ENCODE results near the gene F12.

Gene F12

DNA sequence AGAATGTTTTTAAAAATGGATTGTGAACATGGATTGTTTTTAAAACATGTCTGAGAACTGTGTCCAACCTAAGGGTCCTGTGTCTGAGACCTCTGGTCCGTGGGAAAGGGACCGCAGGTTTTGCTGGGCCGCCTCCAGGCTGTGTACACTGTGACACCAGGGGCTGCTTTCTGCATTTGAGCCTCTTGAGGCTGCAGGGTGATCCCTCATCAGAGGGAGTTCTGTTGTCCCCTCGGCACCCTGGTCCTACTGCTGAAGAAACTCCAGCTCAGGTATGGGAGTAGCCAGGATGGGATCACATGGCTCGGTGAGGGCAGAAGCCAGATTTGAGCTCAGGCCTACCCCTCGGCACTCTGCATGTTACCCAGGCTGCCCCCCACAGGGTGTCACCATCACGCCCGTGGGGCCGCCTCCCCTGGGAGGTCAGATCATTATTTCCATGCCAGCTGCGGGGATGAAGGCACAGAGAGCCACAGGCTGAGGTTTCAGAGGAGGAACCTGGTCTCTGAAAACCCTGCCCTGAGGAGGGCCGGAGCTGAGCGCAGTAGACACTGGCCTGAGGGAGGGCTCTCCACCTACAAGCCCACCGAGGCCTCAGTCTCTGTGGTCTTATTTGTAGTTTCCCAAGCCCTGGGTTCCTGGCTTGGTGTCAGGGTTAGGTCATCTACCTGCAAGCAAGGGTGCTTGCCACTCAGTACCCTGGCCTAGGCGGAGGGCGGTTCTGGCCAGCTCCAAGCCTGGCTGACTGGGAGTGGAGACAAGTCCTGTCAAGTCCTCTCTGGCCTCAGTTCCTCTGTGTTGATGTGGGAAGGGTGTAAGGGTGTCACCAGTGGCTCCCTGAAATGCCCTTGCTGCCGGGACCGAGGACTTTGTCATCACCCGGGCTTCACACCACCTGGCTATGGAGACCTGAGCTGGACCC, 40.0 kb upstream of the F12 start:
- no peak overlapping the region for H3K4me3 Mint-ChIP-seq
- H3K9me3 Mint-ChIP-seq, result no peaks in the 10 kb centered on the region
- H3K4me1 Mint-ChIP-seq, result peaks cover 53% of the 10 kb centered on the region
- no peak overlapping the region for H3K27ac Mint-ChIP-seq
- H3K36me3 Mint-ChIP-seq, result peaks cover 68% of the 10 kb centered on the region
- DNase-seq (ENCODE audit: low spot score in 2 of 2) (no peak), ATAC-seq (no peak)

DNA sequence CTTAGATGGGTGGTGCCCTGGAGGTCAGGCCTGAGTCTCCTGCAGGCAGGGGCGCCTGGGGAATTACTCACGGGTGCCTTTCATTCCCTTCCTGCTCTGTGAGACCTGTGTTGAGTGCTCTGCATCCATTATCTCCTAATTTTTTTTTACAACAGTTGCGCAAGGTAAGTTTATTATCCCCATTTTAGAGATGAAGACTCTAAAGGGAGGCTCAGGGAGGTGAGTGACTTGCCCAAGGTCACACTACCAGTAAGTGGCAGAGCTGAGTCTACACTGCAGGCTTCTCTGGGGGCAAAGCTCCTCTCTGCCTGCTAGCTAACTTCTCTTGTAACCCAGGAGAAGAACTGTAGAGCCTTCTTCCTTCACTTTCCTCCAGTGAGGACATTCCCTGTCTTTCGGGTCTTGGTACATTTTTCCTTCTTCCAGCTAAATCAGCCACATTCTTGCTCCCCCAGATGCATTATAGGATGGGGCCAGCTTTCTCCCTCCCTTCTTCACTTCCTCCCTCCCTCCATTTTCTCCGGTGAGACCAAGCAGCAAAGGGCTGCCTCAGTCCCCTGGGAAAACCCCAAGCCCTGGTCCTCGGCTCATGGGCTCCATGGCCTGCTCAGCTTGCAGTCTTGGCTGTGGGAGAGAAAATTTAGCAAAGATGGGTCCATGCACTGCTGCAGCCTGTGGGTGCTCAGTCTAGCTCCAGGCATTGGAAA, 39.0 kb upstream of the F12 start:
- H3K4me1 Mint-ChIP-seq, result peaks cover 54% of the 10 kb centered on the region
- H3K9me3 Mint-ChIP-seq, result no peaks in the 10 kb centered on the region
- H3K4me3 Mint-ChIP-seq, result peak overlapping the region; percentile 61
- H3K36me3 Mint-ChIP-seq, result peaks cover 63% of the 10 kb centered on the region
- H3K27ac Mint-ChIP-seq, result peak overlapping the region; percentile 81
- no peak for ATAC-seq
- DNase-seq (ENCODE audit: low spot score in 2 of 2), result no peak

DNA sequence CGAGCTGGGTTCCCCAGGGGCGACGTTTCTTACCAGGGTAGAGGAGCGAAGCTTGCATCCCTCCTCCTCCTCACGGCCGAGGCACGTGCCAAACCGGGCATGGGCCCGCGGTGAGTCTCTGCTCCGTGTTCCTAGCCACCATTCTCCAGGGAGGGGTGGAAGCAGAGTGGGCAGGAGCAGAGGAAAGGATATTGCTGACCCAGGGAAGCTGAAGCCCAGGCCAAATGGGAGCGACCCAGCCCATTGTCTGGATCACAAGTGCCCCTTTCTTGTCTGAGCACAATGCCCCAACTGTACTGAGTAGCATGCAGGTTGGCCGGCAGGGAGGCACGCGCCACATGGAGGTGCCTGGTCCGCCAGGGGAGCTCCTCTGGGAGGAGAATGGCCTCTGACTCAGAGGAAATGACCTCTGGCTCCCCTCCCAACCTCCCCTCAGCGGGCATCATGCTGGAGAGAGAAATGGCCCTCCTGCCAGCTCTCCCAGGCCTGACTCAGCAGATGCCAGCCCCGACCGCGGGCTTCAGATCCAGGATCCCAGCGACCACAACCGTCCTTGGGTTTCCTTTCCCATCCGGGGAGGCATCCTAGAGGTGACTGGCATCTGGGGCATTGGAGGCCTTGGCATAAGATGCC, 38.4 kb upstream of the F12 start:
- peaks cover 47% of the 10 kb centered on the region for H3K4me1 Mint-ChIP-seq
- peaks cover 60% of the 10 kb centered on the region for H3K36me3 Mint-ChIP-seq
- ATAC-seq (no peak), DNase-seq (ENCODE audit: low spot score in 2 of 2) (no peak)
- H3K27ac Mint-ChIP-seq, result peak overlapping the region; percentile 81
- peak overlapping the region; percentile 61 for H3K4me3 Mint-ChIP-seq
- no peaks in the 10 kb centered on the region for H3K9me3 Mint-ChIP-seq

DNA sequence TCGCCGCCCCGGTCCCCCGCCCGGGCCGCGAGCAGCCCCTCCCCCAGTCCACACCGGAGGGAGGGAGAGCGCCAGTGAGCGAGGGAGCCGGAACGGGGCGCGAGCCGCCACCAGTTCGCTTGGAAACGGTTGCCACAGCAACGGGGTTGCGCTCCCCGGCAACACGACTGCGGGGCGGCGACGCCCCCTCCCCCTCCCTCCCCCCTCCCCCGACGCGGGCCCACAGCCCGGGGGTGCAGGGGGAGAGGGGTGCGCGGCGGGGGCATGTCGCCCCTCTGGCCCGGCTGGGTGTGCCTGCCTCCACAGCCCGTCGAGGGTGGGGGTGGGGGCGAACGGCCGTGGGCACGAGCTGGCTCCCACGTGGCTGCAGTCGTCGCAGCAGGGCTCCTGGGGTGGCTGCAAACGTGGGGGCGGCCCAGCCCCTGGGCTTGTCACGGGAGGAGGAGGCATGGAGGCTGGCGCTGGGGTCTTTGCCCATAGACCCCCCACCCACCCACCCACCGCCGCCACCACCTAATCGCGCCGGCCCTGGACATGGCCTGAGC, 37.8 kb upstream of the F12 start:
- DNase-seq (ENCODE audit: low spot score in 2 of 2) (no peak), ATAC-seq (peak; percentile 40)
- no peaks in the 10 kb centered on the region for H3K9me3 Mint-ChIP-seq
- H3K27ac Mint-ChIP-seq, result peak overlapping the region; percentile 81
- H3K4me3 Mint-ChIP-seq, result peak overlapping the region; percentile 72
- peaks cover 64% of the 10 kb centered on the region for H3K36me3 Mint-ChIP-seq
- H3K4me1 Mint-ChIP-seq, result peaks cover 51% of the 10 kb centered on the region

DNA sequence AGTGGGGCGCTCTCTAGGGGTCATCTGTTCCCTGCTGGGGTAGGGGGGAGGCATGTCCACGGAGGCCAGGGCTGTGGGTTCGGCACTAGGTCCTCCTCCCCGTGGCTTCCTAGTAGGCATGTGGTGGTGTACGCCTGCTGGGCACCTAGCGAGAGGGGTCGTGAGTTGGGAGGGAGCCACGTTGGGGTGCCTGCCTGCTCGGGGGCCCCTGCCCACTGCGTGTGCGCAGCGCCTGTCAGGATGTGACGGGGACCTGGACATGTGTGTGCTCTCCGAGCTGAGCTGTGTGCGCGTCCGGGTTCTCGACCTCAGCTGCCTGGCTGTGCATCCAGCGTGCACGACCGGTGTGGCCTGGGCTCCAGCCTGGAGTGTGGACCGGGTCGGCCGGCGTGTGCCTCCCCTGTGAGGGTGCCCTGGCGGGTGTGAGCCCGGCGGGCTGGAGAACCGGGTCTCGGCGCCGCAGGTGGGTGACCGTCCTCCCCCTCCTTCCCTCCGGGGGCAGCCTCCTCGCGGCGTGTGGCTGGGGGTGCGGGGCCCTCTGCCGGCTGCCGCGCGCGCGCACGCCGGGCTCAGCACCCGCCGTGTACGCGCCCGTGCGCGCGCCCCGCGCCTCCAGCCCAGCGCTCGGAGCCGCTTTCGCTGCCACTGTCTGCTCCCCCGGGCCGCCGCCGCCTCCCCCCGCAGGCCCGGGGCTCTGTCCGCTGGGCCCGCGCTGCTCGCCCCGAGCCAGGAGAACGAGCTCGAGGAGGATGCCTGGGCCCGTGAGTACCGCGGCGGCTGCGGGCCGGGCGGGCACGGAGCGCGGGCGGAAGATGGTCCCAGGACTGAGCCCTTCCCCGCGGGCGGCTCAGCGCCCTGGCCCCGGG, 37.1 kb upstream of the F12 start, which contains the start of gene PRR7:
Gene PRR7, plus strand, starts transcription at position 615 of the 866 bp plus-strand sequence. CDS start 8,254 bp downstream, outside the sequence.
- peak; percentile 57 to 83 for DNase-seq (ENCODE audit: low spot score in 2 of 2)
- peak within 1 kb of the TSS; percentile 90 for H3K27ac Mint-ChIP-seq
- peaks cover 52% of the 10 kb centered on the region for H3K4me1 Mint-ChIP-seq
- peaks cover 71% of the 10 kb centered on the region for H3K36me3 Mint-ChIP-seq
- H3K4me3 Mint-ChIP-seq, result peak within 1 kb of the TSS; percentile 72
- no peaks in the 10 kb centered on the region for H3K9me3 Mint-ChIP-seq
- ATAC-seq, result peak; percentile 76

DNA sequence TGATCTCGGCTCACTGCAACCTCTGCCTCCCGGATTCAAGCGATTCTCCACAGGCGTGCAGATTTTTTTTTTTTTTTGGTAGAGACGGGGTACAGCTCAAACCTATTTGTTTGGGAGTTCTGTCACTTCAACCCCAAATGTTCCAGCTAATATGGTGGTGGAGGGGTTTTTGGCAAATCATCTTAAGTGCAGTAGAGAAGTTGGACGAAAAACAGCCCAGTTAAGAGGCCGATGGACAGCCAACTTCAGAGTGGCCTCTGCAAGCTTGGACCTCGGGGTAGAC, 36.5 kb upstream of the F12 start:
- no peak for DNase-seq (ENCODE audit: low spot score in 2 of 2)
- Mint-ChIP-seq H3K4me1 (peaks cover 54% of the 10 kb centered on the region), H3K36me3 (peaks cover 74% of the 10 kb centered on the region), H3K27ac (peak overlapping the region; percentile 90), H3K4me3 (peak overlapping the region; percentile 72), H3K9me3 (no peaks in the 10 kb centered on the region)
- ATAC-seq, result no peak

DNA sequence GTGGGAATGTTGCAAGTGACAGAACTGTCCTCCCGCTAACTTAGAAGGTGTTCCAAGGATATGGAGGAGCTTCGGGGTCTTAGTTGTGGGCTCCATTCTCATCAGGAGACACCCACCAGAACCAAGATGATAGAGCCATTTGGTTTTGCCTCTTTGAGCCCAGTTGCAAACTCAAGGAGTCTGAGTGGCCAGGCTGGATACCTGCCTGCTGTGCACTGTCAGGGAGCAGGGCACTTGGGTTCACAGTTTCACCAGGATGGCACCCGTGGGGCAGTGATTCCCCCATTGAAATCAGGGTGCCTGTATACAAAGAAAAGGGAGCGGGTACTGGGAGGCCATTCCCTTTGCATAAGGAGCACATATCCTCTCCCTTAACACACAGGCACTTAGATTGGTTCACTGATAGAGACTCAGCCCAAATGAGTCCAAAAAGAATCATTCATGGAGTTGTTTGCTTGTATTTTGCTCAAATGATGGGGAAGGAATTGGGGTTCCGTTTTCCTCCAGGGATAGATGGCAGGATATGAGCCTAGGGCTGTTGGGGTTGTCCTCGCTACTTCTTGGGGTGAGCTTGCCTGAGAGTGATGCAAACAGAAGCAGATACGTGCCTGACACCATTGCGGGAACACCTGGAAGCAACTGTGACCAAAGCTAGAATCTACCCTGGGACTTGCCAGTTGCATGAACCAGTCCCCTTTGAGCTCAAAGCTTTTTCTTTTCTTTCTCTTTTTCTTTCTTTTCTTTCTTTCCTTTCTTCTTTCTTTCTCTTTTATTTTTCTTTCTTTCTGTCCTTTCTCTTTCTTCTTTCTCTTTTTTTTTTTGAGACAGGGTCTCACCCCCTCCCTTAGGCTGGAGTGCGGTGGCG, 35.9 kb upstream of the F12 start:
- Mint-ChIP-seq H3K9me3 (no peaks in the 10 kb centered on the region), H3K27ac (peak overlapping the region; percentile 90), H3K4me1 (peaks cover 57% of the 10 kb centered on the region), H3K36me3 (peaks cover 75% of the 10 kb centered on the region), H3K4me3 (peak overlapping the region; percentile 72)
- ATAC-seq (no peak), DNase-seq (ENCODE audit: low spot score in 2 of 2) (no peak)

DNA sequence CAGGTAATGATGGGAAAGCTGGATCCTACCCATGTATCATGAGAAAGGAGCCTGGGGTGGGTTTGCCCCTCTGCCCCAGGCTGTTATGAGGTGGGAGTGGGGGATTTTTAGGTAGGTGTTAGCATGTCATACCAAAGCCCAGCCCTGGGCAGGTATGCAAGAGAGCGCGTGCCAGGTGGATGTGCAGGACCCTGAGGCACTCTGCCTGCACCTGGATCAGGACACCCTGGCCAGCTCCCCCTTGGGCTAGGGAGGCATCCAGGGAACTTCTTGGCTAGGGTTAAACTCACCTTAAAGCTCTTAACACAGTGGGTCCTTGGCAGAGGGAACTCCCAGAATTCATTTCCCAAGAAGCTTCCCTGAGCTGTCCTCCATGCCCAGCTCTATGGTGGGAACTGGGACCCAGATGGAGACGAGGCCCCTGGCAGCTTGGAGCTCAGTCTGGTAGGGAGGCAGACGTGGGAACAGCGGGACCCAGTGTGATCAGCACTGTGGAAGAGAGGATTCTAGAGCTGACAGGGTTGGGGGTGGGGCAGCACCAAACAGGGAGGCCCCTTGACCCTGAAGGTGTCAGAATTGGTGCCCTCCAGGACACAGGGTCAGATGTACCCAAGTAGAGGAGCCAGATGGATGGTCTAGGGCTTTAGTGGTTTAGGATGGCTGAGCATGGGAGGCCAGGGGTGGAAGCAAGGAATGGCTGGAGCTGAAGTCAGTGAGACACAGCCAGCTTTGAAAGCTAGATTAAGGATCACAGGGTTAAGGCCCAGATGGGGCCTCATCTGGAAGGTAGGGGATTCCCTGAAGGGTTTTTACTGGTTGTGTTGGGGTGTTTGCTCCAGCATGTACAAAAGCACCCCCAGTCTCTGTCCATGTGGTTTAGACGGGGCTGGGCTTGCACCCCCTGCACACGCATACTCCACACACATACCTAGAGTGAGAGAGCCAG, 35.0 kb upstream of the F12 start:
- DNase-seq (ENCODE audit: low spot score in 2 of 2), result no peak
- peaks cover 77% of the 10 kb centered on the region for H3K36me3 Mint-ChIP-seq
- no peak for ATAC-seq
- H3K4me3 Mint-ChIP-seq, result peak overlapping the region; percentile 72
- H3K27ac Mint-ChIP-seq, result peak overlapping the region; percentile 90
- peaks cover 66% of the 10 kb centered on the region for H3K4me1 Mint-ChIP-seq
- H3K9me3 Mint-ChIP-seq, result no peaks in the 10 kb centered on the region

DNA sequence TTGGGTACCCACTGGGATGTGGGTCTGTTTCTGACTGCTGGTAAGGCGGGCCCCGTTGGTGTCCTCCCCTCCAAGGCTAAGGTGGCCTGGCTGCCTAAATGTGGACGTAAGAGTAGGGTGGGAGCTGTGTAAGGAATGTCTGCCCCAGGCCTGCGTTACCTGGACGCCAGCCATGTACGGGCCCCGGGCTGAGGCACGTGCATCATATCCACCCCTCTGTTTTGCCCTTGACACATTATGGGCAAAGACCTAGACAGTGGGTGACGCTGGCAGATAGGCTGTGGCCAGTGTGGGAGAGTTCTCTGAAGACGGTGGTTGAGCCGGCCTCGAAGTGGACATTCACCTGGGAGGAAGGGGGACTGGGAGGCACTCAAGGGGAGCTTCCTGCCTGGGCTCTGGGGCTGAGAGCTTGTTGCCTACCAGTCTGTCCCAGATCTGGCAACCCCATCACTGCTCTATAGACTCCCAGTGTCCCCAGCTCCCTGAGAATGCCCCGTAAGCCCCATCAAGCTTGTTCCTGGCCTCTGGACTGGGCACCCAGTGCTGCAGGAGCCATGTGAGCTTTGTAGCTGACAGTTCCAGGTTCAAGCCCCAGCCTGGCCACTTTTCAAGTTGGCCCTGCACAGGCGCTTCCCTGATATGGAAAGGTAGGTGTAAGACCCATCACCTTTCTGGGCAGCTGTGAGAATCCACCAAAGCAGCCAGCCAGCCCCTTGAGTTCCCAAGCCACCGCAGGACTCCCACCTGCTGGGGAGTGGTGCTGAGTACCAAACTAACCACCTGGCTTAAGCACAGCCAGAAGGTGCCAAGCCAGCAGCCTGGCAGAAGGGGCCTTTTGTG, 34.0 kb upstream of the F12 start:
- Mint-ChIP-seq H3K4me3 (no peak overlapping the region), H3K36me3 (peaks cover 79% of the 10 kb centered on the region), H3K9me3 (no peaks in the 10 kb centered on the region), H3K4me1 (peaks cover 63% of the 10 kb centered on the region), H3K27ac (peak overlapping the region; percentile 90)
- DNase-seq (ENCODE audit: low spot score in 2 of 2), result peak; percentile 4 to 52
- no peak for ATAC-seq

DNA sequence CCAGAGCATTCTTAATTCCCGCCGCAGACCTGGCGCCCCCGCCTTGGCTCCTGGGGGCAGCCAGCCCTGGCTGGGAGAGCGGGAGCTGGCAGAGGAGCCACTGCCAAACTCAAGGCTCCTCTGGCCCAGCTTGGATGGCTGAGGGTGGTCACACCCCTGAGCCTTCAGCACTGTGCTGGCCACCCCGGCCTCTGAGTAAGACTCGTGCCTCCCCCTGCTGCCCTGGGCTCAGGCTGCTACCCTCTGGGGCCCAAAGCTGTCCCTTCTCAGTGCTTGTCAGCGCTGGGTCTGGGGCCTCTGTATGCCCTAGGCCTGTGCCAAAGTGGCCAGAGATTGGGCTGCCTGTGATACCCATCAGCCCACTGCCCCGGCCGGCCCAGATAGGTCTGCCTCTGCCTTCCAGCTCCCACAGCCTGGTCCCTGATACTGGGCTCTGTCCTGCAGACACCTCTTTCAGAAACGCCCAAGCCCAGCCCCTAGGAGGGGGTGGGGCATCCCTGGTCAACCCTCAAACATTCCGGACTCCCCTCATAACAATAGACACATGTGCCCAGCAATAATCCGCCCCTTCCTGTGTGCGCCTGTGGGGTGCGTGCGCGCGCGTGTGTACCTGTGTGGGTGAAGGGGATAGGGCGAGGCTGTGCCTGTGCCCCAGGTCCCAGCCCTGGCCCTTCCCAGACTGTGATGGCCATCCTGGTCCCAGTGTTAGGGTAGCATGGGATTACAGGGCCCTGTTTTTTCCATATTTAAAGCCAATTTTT, 32.9 kb upstream of the F12 start:
- DNase-seq (ENCODE audit: low spot score in 2 of 2), result peak in 1 of 2 donors; percentile 49
- no peak overlapping the region for H3K4me3 Mint-ChIP-seq
- peaks cover 81% of the 10 kb centered on the region for H3K36me3 Mint-ChIP-seq
- peak overlapping the region; percentile 90 for H3K27ac Mint-ChIP-seq
- peaks cover 55% of the 10 kb centered on the region for H3K4me1 Mint-ChIP-seq
- no peaks in the 10 kb centered on the region for H3K9me3 Mint-ChIP-seq
- ATAC-seq, result no peak

DNA sequence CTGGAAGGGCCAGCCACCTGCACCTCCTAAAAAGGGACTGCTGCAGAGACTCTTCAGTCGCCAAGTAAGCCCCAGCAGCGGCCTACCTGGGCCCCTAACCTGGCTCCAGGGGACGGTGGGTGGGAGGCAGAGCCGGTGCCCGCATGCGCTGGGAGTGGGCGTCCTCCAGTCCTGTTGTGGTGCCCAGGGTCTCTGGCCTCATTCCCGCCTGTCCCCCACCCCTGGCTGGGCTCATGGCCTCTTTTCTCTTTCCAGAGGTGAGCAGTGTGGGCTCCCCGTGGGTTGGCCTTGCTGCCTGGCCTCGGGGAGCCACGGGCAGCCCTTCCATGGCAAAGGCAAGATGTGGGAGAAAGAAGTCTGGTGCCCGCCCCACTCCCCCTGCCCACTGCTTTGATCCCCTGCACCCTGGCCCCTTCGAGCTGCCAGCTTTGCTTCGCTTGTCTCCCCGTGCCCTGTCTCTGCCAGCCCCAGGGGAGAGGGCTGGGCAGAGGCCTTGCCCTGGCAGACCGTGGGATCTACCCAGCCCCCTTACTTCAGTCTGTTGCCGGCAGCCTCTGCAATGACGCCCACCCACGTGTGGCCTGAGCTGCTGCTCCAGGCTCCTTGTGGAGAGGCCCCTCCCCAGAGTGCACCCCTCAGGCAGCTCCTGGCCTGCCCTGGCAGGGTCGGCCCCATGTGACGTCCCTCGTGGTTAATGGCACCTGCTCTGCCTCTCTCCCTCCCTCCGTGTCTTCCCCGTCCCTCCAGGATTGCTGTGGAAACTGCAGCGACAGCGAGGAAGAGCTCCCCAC, 31.8 kb upstream of the F12 start:
- Mint-ChIP-seq H3K9me3 (no peaks in the 10 kb centered on the region), H3K36me3 (peaks cover 89% of the 10 kb centered on the region), H3K27ac (peak overlapping the region; percentile 90), H3K4me3 (peak overlapping the region; percentile 9), H3K4me1 (peaks cover 62% of the 10 kb centered on the region)
- peak in 1 of 2 donors; percentile 9 for DNase-seq (ENCODE audit: low spot score in 2 of 2)
- no peak for ATAC-seq

All from stimulated activated effector memory CD8-positive, alpha-beta T cell treated with anti-CD3 and anti-CD28 coated beads, Interleukin-12 subunit alpha, Interleukin-12 subunit beta, amount 100 ng/mL, for 72 hours (primary cell).